GM18520 (cell line): ENCODE measurements around the gene LPO.

Experiments used
- ATAC-seq: cut with Tn5 transposase; IDR thresholded peaks from one replicate; pipeline ENCODE4 v1.9.1; 2021; ENCODE audit not compliant: unreplicated experiment

LPO gene

GRCh38 chr17:58253082-58253481 is 14.7 kb downstream of the LPO start:
- no peak for ATAC-seq

GRCh38 chr17:58254803-58255202 is 16.4 kb downstream of the LPO start:
- ATAC-seq: no peak

DNA sequence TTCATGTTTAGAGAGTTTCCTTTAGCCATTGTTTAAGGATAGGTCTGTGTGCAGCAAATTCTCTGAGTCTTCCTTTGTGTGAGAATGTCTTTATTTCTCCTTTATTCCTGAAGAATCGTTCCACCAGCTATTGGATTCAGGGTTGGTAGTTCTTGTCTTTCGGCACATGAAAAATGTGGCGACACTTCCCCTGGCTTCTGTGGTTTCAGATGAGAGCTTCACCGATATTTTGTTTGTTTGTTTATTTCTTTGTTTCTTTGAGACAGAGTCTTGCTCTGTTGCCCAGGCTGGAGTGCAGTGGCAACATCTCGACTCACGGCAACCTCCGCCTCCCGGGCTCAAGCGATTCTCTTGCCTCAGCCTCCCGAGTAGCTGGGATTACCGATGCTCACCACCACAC is 23.8 kb downstream of the LPO start:
- ATAC-seq: no peak

- no peak for ATAC-seq
Observed at GRCh38 chr17:58263773-58264172, 25.4 kb downstream of the LPO start.

GRCh38 chr17:58264407-58265103 is 26.2 kb downstream of the LPO start:
- ATAC-seq: no peak

GRCh38 chr17:58265271-58265670 is 26.9 kb downstream of the LPO start:
- ATAC-seq: no peak

GRCh38 chr17:58265902-58266875 is 27.8 kb downstream of the LPO start:
- ATAC-seq: no peak

- no peak for ATAC-seq
Observed at GRCh38 chr17:58267347-58268324, 29.3 kb downstream of the LPO start.

GRCh38 chr17:58268326-58268725 is 29.9 kb downstream of the LPO start:
- ATAC-seq: no peak

- no peak for ATAC-seq
Observed at GRCh38 chr17:58268774-58269556, 30.6 kb downstream of the LPO start.

GRCh38 chr17:58269557-58270291 is 31.3 kb downstream of the LPO start:
- no peak for ATAC-seq

DNA sequence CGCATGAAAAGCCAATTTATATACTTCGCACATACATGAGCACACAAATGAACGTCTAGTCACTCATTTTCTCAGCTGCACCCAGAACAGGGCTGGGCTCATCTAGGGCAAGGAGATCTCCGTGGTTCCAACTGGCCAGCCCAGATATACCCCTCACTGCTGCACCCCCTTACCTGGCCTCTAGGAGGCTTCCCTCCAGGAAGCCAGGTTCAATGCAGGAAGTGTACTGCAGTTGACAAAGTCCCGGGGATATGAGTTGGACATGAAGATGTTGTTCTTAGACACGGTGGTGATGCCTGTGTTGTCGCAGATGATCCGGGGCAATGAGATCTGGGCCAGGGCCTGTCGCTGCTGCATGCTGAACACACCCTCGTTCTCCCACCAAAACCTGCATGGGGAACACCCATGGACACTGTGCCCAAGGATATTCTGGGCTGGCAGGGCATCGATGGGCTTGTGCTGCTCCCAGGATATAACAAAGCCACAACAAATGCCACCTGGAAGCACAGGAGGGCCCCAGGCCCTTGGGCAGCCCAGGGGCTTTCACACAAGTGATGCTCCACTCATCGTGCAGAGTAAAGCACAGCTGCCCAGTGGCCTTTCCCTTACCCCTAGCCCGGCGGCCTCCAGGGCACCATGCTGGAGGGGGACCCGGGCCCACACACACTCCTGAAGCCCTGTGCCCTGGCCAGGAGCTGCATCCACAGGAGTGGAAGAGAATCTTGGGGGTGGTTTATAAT is 32.3 kb downstream of the LPO start:
- ATAC-seq: no peak

- ATAC-seq: no peak
Observed at GRCh38 chr17:58271216-58271931, 33.0 kb downstream of the LPO start.

GRCh38 chr17:58272367-58273280 is 34.2 kb downstream of the LPO start:
- no peak for ATAC-seq

DNA sequence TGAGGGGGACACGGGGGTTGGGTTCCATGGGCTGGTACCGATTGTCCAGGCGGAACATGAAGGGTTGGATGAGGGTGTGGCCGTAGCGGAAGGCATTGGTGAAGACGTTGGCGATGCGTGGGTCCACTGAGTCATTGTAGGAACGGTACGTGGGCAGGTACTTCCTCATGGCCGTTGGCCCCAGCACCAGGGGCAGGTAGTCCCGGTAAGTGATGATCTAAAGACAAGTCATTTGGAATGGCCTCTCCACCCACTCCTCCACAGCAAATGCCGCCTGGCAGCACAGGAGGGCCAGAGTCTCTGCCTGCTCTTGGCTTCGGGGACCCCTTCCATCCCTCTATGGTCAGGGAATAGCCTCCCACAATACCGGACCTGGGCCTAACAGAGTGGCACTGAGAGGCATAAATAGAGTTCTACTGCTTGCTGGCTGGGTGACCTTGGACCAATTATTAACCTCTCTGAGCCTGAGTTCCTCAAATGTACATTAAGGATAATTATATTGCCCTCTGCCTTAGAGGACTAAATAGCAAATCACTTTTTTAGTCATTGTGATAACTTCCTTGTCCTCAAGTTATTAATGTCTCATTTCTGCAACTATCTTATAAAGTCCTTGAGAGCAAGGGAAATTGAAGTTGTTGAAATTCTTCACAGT is 35.2 kb downstream of the LPO start:
- no peak for ATAC-seq

- ATAC-seq: no peak
Observed at GRCh38 chr17:58275417-58275816, 37.0 kb downstream of the LPO start.

- no peak for ATAC-seq
Observed at GRCh38 chr17:58276423-58276822, 38.0 kb downstream of the LPO start.
